Activated T-cell treated with anti-CD3 and anti-CD28 coated beads for 48 hours (primary cell): Measurements from ENCODE around the gene PDGFC.
"Not testable (repeated sequence)": the region's sequence is repeated elsewhere in the genome, so short reads cannot be mapped to it uniquely, and the experiment has no call there.

ENCODE experiments used
- DNase-seq: peaks from one replicate; pipeline ENCODE4 v3.0.0-alpha.2; 2020; ENCODE audit warnings: low read depth

PDGFC gene

GRCh38 chr4:156901871-156902270 is 69.7 kb downstream of the PDGFC start:
- no peak for DNase-seq

- DNase-seq = no peak
These were observed 73.1 kb downstream of the PDGFC start for GRCh38 chr4:156898373-156899117.

- DNase-seq = no peak
These were observed 75.1 kb downstream of the PDGFC start for GRCh38 chr4:156896527-156896926.

- no peak for DNase-seq
These were observed 77.4 kb downstream of the PDGFC start for GRCh38 chr4:156894234-156894633.

- no peak for DNase-seq
These were observed 78.8 kb downstream of the PDGFC start for GRCh38 chr4:156892805-156893204.

- no peak for DNase-seq
These were observed 81.7 kb downstream of the PDGFC start for GRCh38 chr4:156889616-156890594.

- no peak for DNase-seq
These were observed 82.8 kb downstream of the PDGFC start for GRCh38 chr4:156888762-156889161.

GRCh38 chr4:156886481-156886880 is 85.1 kb downstream of the PDGFC start:
- no peak for DNase-seq

- no peak for DNase-seq
These were observed 86.2 kb downstream of the PDGFC start for GRCh38 chr4:156885374-156885773.

- no peak for DNase-seq
These were observed 87.4 kb downstream of the PDGFC start for GRCh38 chr4:156884183-156884582.

GRCh38 chr4:156875704-156876103 is 95.9 kb downstream of the PDGFC start:
- DNase-seq = no peak

- DNase-seq = no peak
These were observed 96.5 kb downstream of the PDGFC start for GRCh38 chr4:156875055-156875454.

- no peak for DNase-seq
These were observed 97.8 kb downstream of the PDGFC start for GRCh38 chr4:156873799-156874198.

GRCh38 chr4:156870861-156871260 is 100.7 kb downstream of the PDGFC start:
- no peak for DNase-seq

- DNase-seq = no peak
These were observed 101.5 kb downstream of the PDGFC start for GRCh38 chr4:156870131-156870530.

GRCh38 chr4:156866088-156866487 is 105.5 kb downstream of the PDGFC start:
- DNase-seq = not testable (repeated sequence)

GRCh38 chr4:156865451-156865850 is 106.1 kb downstream of the PDGFC start:
- DNase-seq = no peak

- DNase-seq = no peak
These were observed 113.5 kb downstream of the PDGFC start for GRCh38 chr4:156858071-156858470.

GRCh38 chr4:156838761-156839160 is 132.8 kb downstream of the PDGFC start:
- DNase-seq = no peak

GRCh38 chr4:156837625-156838345 is 133.8 kb downstream of the PDGFC start:
- DNase-seq = no peak

GRCh38 chr4:156832886-156833285 is 138.7 kb downstream of the PDGFC start:
- no peak for DNase-seq

GRCh38 chr4:156830351-156830750 is 141.2 kb downstream of the PDGFC start:
- DNase-seq = no peak
